HFFc6 (cell line): ENCODE measurements around the gene GRK1. TPM values are rescaled to one million over a fixed set of nuclear protein-coding genes. Genes with fewer than 3 reads are reported as not detected.

Source experiments
- DNase-seq: peaks from one replicate; pipeline ENCODE4 v3.0.0-alpha.2; 2018
- H3K27ac Mint-ChIP-seq: 2 replicates; pipeline ENCODE4 v1.8.0; 2020; ENCODE audit warnings: mild to moderate bottlenecking, mixed read lengths
- H3K27me3 Mint-ChIP-seq: 2 replicates; pipeline ENCODE4 v1.8.0; 2021; ENCODE audit warnings: mild to moderate bottlenecking, moderate library complexity, mixed read lengths; ENCODE audit not compliant: insufficient read depth
- H3K36me3 Mint-ChIP-seq: 2 replicates; pipeline ENCODE4 v1.8.0; 2021; ENCODE audit warnings: low read depth, mixed read lengths
- H3K4me1 Mint-ChIP-seq: 2 replicates; pipeline ENCODE4 v1.8.0; 2020; ENCODE audit warnings: low read depth, mixed read lengths
- H3K4me3 Mint-ChIP-seq: 2 replicates; pipeline ENCODE4 v1.8.0; 2020; ENCODE audit warnings: mild to moderate bottlenecking, moderate library complexity, mixed read lengths
- H3K9me3 Mint-ChIP-seq: 2 replicates; pipeline ENCODE4 v1.8.0; 2020; ENCODE audit warnings: mild to moderate bottlenecking, mixed read lengths
- CTCF ChIP-seq: fragments of 200-600 bp; sonication (generic); IDR thresholded peaks from 2 replicates; pipeline ENCODE4 v1.5.0; 2021; ENCODE audit warnings: antibody characterized with exemption, mild to moderate bottlenecking
- total RNA-seq, 6 experiments: library from RNA; stranded (reverse); fragmentation: NEBNext Ultra II Directional; extraction: Animal tissue kit (Norgen Biotek cat#: 25700); gene quantifications; 2 replicates in 1 of 6; 3 replicates in 5 of 6; pipeline ENCODE4 v1.2.3, GENCODE V29; 2021

GRK1 gene
- total RNA-seq, 6 experiments from 2014 or later, result not detected

DNA sequence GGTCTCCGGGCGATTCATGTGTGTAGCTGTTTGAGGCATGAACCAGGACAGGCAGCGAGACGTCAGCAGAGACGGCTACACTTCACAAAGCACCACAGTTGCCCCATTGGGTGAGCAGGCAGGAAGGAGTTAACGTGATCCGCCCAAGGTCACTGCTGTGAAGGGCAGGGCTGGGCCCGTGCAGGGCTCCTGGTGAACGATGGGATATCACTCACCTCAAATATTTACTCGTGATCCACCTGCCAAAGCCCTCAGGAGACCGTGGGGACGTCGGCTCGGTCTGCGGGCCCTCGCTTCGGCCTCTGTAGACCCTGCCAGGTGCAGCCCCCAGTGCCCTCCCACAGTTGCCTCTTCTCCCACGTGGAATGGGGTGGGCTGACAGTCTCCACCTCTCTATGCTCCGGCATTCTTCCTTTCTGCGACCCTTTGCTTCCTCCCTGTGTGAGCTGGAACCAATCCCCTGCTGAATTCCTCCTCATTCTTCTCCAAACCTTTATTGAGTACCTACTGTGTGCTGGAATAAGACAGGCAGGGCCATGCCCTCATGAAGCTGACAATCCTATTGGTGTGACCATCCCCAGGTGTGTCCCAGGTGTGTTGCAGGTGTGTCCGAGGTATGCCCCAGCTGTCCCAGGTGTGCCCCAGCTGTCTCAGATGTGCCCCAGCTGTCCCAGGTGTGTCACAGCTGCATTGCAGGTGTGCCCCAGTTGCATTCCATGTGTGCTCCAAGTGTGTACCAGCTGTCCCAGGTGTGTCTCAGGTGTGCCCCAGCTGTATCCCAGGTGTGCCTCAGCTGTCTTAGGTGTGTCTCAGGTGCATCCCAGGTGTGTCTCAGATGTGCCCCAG lies 2.0 kb upstream of the GRK1 start:
- Mint-ChIP-seq H3K27me3 (peaks cover 16% of the 10 kb centered on the region), H3K4me1 (no peaks in the 10 kb centered on the region), H3K36me3 (peaks cover 10% of the 10 kb centered on the region), H3K9me3 (peaks cover 24% of the 10 kb centered on the region), H3K4me3 (no peak overlapping the region), H3K27ac (no peak overlapping the region)
- TF ChIP-seq CTCF, result no peak
- DNase-seq, result no peak

DNA sequence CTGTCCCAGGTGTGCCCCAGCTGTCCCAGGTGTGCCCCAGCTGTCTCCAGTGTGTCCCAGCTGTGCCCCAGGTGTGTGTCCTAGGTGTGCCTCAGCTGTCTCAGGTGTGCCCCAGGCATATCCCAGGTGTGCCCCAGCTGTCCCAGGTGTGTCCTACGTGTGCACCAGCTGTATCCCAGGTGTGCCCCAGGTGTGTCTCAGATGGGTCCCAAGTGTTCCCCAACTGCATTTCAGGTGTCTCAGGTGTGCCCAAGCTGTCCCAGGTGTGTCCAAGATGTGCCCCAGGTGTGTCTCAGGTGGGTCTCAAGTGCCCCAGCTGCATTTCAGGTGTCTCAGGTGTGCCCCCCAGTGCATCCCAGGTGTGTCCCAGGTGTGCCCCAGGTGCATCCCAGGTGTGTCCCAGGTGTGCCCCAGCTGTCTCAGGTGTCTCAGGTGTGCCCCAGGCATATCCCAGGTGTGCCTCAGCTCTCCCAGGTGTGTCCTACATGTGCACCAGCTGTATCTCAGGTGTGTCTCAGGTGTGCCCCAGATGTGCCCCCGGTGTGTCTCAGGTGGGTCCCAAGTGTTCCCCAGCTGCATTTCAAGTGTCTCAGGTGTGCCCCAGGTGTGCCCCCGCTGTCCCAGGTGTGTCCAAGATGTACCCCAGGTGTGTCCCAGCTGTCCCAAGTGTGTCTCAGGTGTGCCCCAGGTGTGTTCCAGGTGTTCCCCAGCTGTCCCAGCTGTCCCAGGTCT lies 1.3 kb upstream of the GRK1 start:
- TF ChIP-seq CTCF, result no peak
- Mint-ChIP-seq H3K27ac (no peak overlapping the region), H3K9me3 (peaks cover 22% of the 10 kb centered on the region), H3K4me1 (no peaks in the 10 kb centered on the region), H3K27me3 (peaks cover 16% of the 10 kb centered on the region), H3K4me3 (no peak overlapping the region), H3K36me3 (peaks cover 7% of the 10 kb centered on the region)
- no peak for DNase-seq

DNA sequence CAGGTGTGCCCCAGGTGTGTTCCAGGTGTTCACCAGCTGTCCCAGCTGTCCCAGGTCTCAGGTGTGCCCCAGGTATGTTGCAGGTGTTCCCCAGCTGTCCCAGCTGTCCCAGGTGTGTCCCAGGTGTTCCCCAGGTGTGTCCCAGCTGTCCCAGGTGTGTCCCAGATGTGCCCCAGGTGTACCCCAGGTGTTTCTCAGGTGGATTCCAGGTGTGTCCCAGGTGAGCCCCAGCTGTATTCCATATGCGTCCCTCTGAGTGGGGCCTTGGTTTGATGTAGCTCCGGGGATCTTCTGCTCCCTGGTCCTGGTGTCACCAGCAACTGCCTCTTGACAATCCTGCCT lies 719 bp upstream of the GRK1 start:
- Mint-ChIP-seq H3K4me1 (no peaks in the 10 kb centered on the region), H3K27ac (no peak overlapping the region), H3K9me3 (peaks cover 17% of the 10 kb centered on the region), H3K36me3 (peaks cover 2% of the 10 kb centered on the region), H3K4me3 (no peak overlapping the region), H3K27me3 (peaks cover 16% of the 10 kb centered on the region)
- no peak for DNase-seq
- no peak for TF ChIP-seq CTCF

DNA sequence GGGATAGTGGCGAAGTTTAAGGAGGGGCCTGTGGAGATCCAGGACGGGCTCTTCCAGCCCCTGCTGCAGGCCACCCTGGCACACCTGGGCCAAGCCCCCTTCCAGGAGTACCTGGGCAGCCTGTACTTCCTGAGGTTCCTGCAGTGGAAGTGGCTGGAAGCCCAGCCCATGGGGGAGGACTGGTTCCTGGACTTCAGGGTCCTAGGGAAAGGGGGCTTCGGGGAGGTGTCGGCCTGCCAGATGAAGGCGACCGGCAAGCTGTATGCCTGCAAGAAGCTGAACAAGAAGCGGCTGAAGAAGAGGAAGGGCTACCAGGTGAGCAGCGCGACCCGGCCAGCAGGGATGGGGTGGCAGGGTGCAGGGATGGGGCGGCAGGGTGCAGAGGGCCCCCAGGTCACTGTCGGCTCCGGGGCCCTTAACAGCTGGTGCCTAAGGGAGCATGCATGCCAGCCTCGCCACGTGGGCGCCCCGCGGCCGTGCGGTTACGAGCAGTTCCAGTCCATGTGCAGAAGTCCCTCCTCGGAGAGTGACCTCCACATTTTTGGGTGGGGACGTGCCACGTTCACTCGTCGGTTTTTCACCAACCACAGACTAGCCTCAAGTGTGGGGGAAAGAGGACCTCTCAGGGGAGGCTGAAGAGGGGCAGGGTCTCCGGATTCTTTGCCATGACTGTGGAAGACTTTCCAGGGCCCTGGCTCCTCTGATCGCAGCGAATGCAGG lies 912 bp downstream of the GRK1 start:
- no peak for TF ChIP-seq CTCF
- Mint-ChIP-seq H3K9me3 (peaks cover 5% of the 10 kb centered on the region), H3K4me1 (no peaks in the 10 kb centered on the region), H3K36me3 (no peaks in the 10 kb centered on the region), H3K27ac (no peak overlapping the region), H3K4me3 (no peak overlapping the region), H3K27me3 (peaks cover 16% of the 10 kb centered on the region)
- DNase-seq, result no peak

DNA sequence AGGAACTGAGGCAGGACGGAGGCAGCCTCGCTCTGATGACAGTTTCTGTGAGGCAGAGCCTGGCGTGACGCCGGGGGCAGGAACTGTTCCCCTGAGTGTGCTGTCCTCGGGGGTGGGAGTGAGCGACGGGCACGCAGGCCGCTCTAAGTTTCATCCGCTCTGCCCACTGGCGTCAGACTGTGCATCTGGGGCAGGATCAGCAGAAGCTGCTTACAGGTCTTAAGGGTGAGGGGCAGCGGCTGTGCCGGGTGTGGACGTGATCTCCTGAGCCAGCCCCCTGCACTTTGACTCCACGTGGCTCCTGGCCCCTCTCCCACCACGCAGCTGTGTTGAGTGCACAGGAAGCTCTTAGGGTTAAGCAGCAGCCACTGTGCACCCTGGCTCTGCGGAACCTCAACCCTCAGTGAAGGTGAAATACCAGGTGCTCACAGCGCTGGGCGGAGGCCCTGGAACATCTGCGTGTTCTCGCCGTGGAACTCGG lies 1.5 kb downstream of the GRK1 start:
- H3K9me3 Mint-ChIP-seq, result peaks cover 5% of the 10 kb centered on the region

More for the DNA sequence above, 1.5 kb downstream of the GRK1 start:
- Mint-ChIP-seq H3K27ac (no peak overlapping the region), H3K4me1 (no peaks in the 10 kb centered on the region), H3K4me3 (no peak overlapping the region), H3K27me3 (peaks cover 16% of the 10 kb centered on the region), H3K36me3 (no peaks in the 10 kb centered on the region)
- TF ChIP-seq CTCF, result no peak
- no peak for DNase-seq
